Hypothalamus (tissue), 51 donors: ENCODE data around the gene DLG4.

Source experiments
- DNase-seq, 51 donors: peaks; one replicate each; lab custom pipeline; 2025; lab: John Stamatoyannopoulos, UW

The DLG4 gene

DNA sequence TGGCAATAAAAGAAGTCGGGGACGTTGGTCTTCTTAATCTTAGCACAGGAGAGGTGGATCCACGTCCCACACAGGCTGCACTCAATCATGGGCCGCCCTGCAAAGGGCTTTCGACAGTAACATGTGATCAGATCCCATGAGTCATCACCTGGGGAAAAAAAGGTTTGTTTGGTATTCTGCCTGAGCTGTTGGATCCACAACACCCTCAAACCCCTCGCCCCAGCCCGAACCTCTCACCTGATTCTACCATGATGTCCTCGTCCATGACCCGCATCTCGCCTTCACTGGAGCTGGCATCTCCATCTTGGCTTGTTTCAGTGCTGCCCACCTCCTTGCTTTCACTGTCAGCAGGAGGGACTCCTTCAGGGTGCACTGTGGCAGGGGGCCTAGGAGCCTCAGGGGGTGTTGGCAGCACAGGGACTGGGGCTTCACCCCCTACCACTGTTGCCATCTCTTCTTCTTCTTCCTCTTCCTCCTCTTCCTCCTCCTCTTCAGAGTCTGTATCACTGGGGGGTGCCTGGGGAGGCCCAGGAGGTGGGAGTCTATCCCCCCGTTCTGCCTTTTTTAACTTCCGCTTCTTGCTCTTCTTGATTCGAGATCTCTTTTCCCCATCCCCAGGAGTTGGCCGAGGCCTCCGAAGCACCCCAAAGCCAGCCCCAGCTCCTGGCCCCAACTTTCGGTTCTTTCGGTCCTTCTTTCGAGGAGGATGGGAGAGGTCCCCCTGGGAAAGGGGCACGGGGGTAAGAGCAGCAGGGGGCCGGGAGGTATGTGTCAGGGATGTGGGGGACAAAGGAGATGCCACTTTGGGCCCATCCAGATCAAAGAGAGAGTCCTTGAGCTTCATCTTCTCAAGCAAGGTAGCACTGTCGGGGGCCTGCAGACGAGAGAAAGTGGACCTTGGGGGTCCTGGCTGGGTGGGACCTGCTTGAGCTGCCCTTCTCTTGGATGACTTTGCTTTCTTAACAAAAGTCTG lies 16.3 kb upstream of the DLG4 start:
- no peak for DNase-seq

DNA sequence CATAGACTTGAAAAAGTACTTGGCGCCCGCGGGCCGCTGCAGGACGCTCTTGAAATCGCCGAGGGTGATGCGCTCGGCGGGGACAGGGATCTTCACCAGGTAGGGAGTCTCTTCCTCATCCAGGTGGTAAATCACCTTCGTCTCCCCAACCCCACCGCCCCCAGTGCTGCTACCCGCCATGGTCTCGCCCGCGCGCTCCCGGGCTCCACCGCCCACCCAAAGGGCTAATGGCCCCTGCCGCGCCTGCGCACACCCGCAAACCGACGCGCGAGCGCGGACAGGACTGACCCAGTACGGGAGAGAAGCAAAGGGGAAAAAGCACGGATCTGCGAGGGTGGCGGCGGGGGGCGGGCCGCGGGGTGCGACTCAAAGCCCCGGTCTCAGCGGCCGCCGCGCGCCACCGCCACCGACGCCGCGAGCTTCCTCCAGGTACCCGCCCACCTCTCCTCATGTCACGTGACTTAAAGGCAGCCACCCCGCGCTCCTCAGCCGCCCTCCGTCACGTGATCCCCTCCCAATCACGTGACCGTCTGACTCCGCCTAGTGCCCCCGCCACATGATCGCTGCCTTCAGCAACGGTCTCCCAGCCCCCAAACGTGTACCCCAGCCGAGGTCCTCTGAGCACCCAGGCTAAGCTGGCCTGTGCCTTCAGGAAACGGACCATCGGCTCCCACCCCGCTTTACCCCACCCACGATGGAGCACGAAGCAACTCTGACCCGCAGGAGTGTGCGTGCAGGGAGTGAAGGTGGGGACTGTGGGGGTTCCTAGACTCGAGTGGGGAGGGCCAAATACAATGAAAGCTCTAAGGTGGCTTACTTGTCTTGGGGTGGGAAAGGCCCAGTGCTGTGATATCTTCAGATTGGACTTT lies 14.7 kb upstream of the DLG4 start, which contains the start of gene DVL2:
DVL2 (minus strand) TSS at position 435 of the 869 bp plus-strand sequence; CDS start at position 180, 255 bp downstream.
- peak; percentile 79 to 98 (median 93) for DNase-seq

DNA sequence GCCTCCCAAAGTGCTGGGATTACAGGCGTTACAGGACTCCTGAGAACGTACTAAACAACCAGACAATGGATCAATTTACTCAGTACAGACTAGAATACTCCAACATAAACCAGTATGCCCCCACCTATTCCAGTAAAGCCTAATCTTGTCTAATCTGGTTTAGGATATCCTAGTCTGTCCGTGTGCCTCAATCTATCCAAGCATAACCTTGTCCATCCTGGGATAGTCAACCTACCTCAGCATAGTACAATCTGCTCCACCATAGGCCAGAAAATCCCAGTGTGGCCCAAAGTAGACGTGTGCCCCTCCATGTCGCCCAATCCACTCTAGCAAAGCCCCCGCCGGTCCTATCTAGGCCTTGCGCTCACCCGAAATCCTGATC lies 14.1 kb upstream of the DLG4 start:
- no peak for DNase-seq

DNA sequence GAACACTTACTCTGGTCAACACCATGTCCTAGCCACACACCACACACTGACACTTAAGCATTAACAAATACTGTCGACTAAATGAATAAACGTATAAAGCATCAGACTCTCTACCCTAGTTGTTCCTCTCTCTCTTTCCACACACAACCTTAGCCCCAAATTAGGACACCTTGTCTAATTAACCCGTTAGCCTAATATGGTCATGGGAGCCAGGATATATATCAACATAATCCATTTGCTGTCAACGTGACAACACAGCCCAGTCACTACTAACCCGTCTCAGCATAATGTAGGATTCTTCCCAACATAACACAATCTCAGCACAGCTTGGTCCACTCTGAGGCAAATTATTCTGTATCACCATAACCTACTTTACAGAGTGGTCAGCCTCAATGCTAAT lies 12.5 kb upstream of the DLG4 start:
- no peak for DNase-seq

DNA sequence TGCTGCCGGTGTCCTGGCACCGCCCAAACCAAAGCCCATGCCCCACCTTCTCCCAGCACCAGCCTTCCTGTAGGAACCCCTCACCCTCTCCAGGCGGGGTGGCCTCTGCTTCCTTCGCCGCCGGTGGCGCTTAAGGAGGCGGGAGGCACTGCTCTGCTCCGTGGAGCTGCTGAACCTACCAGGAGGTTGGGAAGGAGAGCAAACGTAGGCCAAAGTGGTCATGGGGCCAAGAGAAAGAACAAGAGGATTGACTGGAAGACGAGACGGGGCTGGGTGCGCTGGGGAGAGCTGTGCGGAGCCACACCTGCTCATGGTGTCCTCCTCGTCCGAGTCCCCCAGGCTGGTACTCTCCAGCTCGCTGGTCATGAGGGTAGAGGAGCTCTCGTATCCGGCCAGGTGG lies 9.9 kb upstream of the DLG4 start:
- DNase-seq, result no peak

DNA sequence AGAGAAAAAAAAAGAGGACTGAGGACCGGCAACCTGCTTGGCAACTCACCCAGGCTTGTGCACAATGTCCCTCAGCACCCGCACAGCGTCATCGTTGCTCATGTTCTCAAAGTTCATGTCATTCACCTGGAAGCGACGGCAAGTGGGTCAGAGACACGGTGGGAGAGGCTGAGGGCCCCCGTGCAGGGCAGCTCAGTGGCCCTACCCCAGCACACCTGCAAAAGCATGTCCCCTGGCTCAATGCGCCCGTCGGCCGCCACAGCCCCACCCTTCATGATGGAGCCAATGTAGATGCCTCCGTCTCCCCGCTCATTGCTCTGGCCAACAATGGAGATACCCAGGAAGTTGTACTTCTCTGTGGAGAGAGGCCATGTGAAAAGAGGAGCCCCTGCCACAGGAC lies 9.3 kb upstream of the DLG4 start:
- no peak for DNase-seq

DNA sequence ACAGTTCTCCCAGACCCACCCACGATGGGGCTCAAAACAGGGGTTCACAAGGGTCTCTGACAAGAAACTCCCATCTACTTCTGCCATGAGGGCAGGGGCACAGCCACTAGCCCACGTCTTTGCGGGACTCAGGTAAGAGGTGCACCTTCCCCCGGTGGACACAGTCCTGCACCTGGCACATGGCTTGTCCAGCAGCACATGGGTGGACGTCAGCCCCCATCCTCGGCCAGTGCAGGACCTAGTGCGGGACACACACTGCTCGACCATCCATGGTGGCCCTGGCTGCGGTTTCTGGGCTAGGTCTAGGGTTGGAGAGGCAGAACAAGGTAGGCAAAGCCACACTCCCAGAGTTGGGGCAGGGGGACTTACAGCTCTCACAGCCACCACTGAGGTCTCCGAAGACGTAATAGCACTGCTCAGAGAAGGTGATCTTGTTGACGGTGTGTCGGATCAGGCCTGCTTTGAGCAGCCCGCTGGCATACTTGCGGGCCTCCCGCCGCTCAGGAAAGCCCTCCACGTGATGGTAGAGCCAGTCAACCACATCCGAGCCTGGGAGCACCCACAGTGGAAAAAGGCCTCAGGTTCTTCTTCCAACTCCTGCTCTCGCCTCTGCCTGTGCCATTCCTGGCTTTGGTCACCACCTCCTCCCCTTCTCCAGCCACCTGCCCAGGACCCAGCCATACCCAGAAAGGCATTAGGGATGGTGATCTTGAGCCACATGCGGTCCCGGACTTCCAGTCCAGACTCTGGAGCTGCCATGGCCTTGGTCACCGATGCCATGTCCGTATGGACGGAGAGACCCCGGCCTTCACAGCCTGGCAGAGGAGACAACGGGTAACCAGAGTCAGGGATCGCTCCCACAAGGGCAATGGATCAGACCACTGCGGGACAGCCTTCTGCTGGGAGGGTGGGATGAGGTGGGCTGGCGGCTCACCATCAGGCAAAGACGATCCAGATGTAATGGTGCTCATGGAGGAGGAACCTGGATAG lies 7.4 kb upstream of the DLG4 start:
- DNase-seq, result no peak

DNA sequence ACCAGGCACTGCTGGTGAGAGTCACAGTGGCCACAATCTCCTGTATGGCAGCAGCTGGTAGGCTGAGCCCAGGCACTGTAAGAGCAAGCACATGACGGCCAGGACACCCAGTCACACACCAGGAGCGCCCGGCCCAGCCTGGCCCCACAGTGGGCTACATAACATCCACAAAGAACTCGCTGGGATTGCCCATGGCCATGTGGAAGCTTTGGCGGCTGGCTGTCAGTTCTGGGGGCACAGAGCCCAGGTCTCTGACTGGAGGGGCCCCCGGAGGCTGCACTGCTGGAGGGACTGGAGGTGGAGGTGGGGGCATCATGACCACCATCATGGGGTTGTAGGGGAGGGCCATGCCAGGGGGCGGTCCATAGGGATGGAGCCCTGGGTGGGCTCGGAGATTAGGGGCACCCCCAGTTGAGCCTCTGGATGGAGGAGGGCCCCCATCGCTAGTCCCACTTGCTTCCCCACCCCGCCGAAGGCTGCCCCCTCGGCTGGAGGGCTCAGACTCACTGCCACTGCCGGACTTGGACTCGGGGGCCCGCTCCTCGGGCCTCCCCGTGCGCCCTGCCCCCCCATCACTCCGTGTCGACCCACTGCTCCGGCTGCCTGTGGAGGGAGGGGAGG lies 6.2 kb upstream of the DLG4 start:
- no peak for DNase-seq

DNA sequence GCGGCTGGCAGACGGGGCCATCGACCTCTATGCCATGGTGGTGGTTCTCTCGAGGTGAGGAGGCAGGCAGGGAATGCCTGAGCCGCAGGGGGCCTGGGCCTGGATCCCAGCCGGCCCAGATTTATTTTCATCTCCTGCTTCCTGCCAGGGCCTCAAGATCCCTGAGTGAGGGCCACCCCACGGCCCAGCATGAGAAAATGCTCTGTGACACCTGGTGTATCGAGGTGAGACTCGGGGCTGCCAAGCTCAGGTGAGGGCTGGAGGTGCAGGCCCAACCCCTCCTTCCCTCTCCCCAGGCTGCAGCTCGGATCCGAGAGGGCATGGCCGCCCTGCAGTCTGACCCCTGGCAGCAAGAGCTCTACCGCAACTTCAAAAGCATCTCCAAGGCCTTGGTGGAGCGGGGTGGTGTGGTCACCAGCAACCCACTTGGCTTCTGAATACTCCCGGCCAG lies 5.0 kb upstream of the DLG4 start:
- no peak for DNase-seq

DNA sequence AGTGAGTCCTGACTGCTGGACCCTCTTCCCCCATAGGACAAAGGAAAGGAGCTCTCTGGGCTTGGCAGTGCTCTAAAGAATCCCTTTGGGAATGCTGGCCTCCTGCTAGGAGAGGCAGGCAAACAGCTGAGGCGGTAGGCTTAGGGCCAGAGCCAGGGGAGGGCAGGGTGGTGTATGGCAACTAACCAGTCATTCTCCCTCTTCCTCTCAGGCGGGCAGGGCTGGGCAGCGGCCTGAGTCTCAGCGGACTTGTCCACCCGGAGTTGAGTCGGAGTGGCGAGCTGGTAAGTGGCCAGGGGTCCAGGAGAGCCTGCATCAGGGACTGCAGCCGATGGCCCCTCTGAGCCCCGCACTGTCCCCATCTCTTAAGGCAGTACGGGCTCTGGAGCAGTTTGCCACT lies 4.5 kb upstream of the DLG4 start:
- DNase-seq, result no peak

DNA sequence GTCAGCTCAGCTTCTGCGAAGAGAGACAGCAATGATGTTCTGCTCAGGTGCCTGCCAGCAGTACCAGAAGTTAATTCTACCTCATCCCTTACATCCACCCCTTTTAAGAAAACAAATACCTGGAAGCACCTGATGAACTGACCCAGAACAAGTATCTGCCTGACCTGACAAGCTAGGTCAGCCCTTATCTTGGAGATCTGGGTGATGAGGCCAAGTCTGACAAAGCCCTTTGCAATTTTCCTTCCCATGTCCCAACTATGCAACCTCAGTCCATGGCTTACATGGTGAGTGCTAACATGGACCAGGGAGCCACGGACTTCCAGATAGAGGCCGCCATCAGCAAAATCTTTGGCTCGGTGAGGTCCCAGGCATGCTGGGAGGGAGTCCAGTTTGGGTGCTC lies 3.7 kb upstream of the DLG4 start:
- DNase-seq, result no peak

DNA sequence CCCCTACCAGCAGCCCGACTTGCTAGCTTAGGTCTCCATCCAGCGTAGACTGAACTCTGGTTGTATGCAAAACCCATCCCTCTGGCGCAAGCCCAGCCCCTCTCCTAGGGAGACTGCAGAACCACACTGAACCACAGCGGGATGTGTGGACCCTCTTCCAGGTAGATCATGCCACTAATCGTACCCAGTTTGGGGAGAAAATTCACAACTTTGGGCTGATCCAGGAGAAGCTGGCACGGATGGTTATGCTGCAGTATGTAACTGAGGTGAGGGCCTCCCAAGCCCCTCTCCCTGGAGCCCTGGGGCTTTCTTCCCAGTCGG lies 3.3 kb upstream of the DLG4 start:
- no peak for DNase-seq

DNA sequence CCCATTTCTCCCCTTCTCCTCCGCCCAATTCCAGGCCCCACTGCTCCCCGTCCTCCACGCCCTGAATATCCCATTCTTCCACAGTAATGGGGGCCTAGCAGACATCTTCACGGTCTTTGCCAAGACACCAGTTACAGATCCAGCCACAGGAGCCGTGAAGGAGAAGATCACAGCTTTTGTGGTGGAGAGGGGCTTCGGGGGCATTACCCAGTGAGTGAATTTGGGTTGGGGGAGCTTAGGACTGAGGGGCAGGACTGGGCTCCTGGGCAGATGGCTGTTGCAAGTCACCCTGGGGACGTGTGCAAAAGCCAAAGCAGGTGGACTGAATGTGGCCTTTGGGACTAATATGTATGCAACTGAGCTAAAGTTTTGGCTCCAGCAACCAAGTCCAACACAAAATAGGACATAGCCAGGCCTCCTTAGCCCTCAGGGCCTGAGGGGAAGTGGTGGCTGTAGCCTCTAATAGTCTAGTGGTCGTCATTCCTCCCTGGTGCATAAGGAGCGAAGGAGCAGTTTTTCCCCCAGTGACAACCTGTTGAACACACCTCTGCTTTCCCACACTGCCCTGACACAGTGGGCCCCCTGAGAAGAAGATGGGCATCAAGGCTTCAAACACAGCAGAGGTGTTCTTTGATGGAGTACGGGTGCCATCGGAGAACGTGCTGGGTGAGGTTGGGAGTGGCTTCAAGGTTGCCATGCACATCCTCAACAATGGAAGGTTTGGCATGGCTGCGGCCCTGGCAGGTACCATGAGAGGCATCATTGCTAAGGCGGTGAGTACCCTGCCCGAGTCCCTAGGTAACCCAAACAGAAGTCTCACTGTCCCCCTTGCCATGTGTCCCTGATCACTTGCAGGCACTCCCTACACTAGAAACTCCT lies 2.7 kb upstream of the DLG4 start:
- DNase-seq, result no peak

DNA sequence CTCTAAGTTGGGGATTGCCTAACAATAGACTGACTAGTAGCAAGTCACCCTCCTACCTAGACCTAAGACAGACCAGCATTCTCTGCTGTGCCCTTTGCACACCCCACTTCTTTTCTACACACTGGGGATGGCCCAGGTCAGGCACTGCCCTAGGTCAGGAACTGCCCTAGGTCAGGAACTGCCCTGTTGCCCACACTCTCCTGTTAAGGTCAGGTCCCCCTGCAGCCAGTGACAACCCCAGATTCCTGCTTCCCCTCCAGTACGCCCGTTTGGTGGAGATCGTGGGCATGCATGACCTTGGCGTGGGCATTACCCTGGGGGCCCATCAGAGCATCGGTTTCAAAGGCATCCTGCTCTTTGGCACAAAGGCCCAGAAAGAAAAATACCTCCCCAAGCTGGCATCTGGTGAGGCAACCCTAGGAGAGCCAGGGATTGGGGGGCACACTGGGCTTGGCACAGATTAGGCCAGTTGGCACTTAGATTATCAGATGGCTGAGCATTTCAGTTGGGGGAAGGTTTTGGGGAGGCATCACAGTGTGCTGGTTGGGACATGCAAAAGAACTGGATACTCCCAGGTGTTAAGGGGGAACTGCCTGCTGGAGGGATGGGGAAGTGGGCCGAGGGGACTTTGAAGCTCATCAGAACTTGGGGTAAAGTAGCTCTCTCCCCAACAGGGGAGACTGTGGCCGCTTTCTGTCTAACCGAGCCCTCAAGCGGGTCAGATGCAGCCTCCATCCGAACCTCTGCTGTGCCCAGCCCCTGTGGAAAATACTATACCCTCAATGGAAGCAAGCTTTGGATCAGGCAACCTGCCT lies 1.8 kb upstream of the DLG4 start:
- DNase-seq, result no peak

DNA sequence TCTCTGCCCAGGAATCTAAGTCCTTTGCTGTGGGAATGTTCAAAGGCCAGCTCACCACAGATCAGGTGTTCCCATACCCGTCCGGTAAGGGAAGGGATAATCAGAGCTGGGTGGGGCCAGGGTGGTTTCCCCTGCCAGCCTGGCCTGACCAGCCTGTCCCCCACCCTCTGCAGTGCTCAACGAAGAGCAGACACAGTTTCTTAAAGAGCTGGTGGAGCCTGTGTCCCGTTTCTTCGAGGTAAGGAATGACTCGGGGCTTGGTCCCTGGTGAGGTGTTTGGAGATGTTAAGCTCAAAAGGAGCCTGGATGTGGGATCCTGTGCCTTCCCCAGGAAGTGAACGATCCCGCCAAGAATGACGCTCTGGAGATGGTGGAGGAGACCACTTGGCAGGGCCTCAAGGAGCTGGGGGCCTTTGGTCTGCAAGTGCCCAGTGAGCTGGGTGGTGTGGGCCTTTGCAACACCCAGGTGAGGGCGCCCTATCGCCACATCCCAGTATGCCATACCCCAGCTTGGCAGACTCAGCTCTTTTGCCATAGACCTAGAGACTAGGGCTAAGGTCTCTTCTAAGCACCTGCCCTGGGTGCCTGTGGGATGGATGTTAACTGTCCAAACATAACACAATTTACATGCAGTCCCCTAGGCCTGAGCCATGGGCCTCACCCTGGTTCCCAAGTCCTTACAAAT lies 1.1 kb upstream of the DLG4 start:
- DNase-seq, result peak in 14 of 51 donors; percentile 18 to 47 (median 31)

DNA sequence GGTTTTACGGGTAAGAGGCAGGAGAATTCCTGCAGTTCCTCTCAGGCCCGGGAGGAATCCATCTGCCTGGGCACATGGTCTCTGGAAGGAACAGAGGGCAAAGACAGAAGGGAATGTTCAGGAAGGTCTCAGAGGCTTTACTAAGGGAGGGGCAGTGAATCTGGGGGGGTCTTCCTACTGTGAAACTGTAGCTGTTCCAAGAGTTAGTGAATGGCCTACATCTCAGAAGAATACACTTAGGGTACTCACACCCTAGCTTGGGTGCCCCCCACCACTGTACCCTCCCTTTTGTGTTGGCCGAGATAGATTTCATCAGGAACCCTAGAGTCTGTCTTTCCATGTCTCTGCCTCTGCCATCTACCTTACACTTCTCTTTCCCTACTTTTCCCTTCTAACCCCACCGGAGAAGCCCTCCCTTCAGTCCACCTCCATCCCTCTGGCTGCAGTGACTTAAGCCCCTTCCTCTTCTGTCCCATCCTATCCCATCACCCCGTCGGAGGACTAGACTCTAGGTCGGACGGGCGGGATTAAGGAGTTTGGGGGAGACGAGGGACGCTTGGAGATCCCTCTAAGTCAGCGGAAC lies 316 bp downstream of the DLG4 start:
- DNase-seq, result no peak

DNA sequence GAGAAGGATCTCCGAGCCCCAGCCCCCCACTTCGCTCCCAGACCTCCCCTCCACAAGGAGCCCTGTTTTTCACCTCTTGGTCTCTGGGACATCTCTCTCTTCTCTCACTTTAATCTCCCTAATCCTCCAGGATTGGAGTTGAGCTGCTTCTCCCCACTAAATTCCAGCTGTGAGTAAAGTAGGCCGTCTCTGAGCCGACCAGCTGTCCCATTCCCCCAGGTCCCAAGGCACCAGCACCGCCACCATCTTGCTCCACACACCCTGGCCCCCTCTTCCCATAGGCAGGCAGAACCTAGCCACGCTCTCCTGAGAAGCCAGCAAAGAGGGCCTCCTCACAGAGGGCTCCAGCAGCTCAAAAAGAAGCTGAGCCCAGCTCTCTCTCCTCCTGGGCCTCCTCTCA lies 878 bp downstream of the DLG4 start:
- DNase-seq, result no peak
